HFFc6 (cell line): ENCODE data around the gene NRARP. TPM values are rescaled to one million over a fixed set of nuclear protein-coding genes. Genes with fewer than 3 reads are reported as not detected.

Experiments used
- DNase-seq: peaks from one replicate; pipeline ENCODE4 v3.0.0-alpha.2; 2018
- H3K27ac Mint-ChIP-seq: 2 replicates; pipeline ENCODE4 v1.8.0; 2020; ENCODE audit warnings: mild to moderate bottlenecking, mixed read lengths
- H3K27me3 Mint-ChIP-seq: 2 replicates; pipeline ENCODE4 v1.8.0; 2021; ENCODE audit warnings: mild to moderate bottlenecking, moderate library complexity, mixed read lengths; ENCODE audit not compliant: insufficient read depth
- H3K36me3 Mint-ChIP-seq: 2 replicates; pipeline ENCODE4 v1.8.0; 2021; ENCODE audit warnings: low read depth, mixed read lengths
- H3K4me1 Mint-ChIP-seq: 2 replicates; pipeline ENCODE4 v1.8.0; 2020; ENCODE audit warnings: low read depth, mixed read lengths
- H3K4me3 Mint-ChIP-seq: 2 replicates; pipeline ENCODE4 v1.8.0; 2020; ENCODE audit warnings: mild to moderate bottlenecking, moderate library complexity, mixed read lengths
- H3K9me3 Mint-ChIP-seq: 2 replicates; pipeline ENCODE4 v1.8.0; 2020; ENCODE audit warnings: mild to moderate bottlenecking, mixed read lengths
- CTCF ChIP-seq: fragments of 200-600 bp; sonication (generic); IDR thresholded peaks from 2 replicates; pipeline ENCODE4 v1.5.0; 2021; ENCODE audit warnings: antibody characterized with exemption, mild to moderate bottlenecking
- total RNA-seq, 6 experiments: library from RNA; stranded (reverse); fragmentation: NEBNext Ultra II Directional; extraction: Animal tissue kit (Norgen Biotek cat#: 25700); gene quantifications; 2 replicates in 1 of 6; 3 replicates in 5 of 6; pipeline ENCODE4 v1.2.3, GENCODE V29; 2021

The NRARP gene
- total RNA-seq, 6 experiments from 2014 or later: 0.09 to 0.36 (median 0.17) TPM; not detected in 1

- Mint-ChIP-seq H3K27ac (peak overlapping the region; percentile 45; the same call in 1 of the 2 replicates), H3K4me1 (peaks cover 6% of the 10 kb centered on the region), H3K9me3 (no peaks in the 10 kb centered on the region), H3K36me3 (peaks cover 17% of the 10 kb centered on the region), H3K27me3 (peaks cover 4% of the 10 kb centered on the region), H3K4me3 (0 out of 2 replicates have a peak overlapping the region, but pooled peaks have one; percentile 7)
- peak; percentile 52 for DNase-seq
- peak; percentile 68 for TF ChIP-seq CTCF
These were observed 15.1 kb downstream of the NRARP start for GRCh38 chr9:137286975-137287383.

GRCh38 chr9:137281345-137282116, 20.5 kb downstream of the NRARP start:
- peaks cover 8% of the 10 kb centered on the region for H3K4me1 Mint-ChIP-seq
- no peak overlapping the region for H3K27ac Mint-ChIP-seq
- no peaks in the 10 kb centered on the region for H3K9me3 Mint-ChIP-seq
- peaks cover 4% of the 10 kb centered on the region; the same call in 1 of the 2 replicates for H3K27me3 Mint-ChIP-seq
- TF ChIP-seq CTCF: no peak
- no peak overlapping the region for H3K4me3 Mint-ChIP-seq
- peaks cover 11% of the 10 kb centered on the region; the same call in 1 of the 2 replicates for H3K36me3 Mint-ChIP-seq
- DNase-seq: no peak

GRCh38 chr9:137280474-137281344, 21.4 kb downstream of the NRARP start:
- H3K36me3 Mint-ChIP-seq: peaks cover 11% of the 10 kb centered on the region; the same call in 1 of the 2 replicates
- no peak for DNase-seq
- no peak overlapping the region for H3K4me3 Mint-ChIP-seq
- peaks cover 4% of the 10 kb centered on the region; the same call in 1 of the 2 replicates for H3K27me3 Mint-ChIP-seq
- H3K9me3 Mint-ChIP-seq: no peaks in the 10 kb centered on the region
- 0 out of 2 replicates have a peak, but pooled peaks have one; percentile 16 for TF ChIP-seq CTCF
- no peak overlapping the region for H3K27ac Mint-ChIP-seq
- H3K4me1 Mint-ChIP-seq: peaks cover 10% of the 10 kb centered on the region

GRCh38 chr9:137279741-137280473, 22.2 kb downstream of the NRARP start:
- Mint-ChIP-seq H3K4me3 (0 out of 2 replicates have a peak overlapping the region, but pooled peaks have one; percentile 20), H3K27me3 (peaks cover 7% of the 10 kb centered on the region), H3K27ac (no peak overlapping the region), H3K4me1 (peaks cover 16% of the 10 kb centered on the region), H3K36me3 (peaks cover 11% of the 10 kb centered on the region; the same call in 1 of the 2 replicates), H3K9me3 (no peaks in the 10 kb centered on the region)
- TF ChIP-seq CTCF: no peak
- no peak for DNase-seq
